Stimulated activated CD8-positive, alpha-beta memory T cell treated with anti-CD3 and anti-CD28 coated beads, Interleukin-15, amount 100 ng/mL, for 4 hours (primary cell): ENCODE data around the gene KCNMA1.

Experiments used
- DNase-seq, 2 donors: peaks; one replicate each; pipeline ENCODE4 v3.0.0-alpha.2; 2020; ENCODE audit warnings: low read depth in 2 of 2

KCNMA1 gene

DNA sequence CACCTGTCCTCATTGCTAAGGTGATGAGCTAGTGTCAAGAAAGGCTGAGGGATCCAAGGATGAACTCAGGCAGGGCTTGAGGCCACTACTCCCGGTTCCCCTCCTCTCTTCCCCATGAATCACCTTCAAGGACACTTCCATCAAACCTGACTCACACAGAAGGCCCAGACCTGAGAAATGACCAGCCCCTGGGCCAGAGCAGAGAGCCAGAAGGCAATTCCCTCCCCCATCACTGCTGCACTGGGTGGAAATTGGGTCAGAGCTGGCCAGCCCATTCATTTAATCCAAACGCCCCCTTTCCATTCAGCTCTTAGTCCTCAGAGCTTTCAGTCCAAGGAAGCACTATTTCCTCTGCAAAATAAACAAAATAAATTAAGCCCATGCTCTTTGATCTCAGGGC, 182.0 kb downstream of the KCNMA1 start:
- no peak for DNase-seq

DNA sequence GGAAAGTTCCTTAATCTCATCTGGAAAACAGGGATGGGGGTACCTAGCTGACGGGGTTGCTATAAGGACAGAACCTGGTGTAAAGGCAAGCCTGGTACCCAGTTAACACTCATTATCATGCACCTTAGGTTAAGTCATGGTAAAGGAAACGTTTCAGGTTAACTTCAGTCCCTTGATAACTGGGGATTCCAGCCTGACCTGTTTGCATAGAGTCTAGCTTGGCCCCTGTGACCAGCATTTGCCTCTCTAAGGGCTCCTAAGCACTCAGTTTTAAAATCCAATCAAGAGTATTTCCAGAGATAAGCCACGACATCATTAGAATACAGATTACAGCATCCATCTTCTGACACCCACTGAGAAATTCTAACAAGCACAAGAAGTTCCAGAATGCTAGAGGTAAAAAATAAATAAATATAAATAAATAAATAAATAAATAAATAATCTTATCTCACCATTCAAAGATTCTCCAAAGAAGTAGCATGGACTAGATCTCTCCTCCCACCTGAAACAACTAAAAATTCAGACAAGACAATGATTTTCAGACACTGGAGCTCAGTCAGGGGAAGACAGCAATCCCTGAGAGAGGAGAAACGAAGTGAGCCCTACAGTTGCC, 184.6 kb downstream of the KCNMA1 start:
- DNase-seq, result no peak

DNA sequence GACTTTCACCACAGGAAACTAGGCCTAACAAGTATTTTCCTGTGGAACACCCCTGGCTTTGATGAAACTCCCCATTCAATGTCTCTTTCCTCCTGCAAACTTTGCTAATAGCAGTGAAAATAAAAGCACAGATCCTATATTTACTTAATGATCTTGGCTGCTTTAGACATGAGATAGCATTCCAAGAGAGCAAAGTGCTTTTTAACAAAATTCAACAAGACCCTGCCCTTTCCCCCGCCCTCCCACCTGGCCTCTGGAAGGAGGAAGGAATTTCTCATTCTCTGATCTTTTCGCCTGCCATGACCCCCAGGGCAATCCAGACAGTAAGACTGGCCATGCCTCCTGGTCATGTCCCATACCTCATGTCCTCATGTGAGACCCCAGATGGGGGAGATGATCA, 185.7 kb downstream of the KCNMA1 start:
- DNase-seq, result no peak

DNA sequence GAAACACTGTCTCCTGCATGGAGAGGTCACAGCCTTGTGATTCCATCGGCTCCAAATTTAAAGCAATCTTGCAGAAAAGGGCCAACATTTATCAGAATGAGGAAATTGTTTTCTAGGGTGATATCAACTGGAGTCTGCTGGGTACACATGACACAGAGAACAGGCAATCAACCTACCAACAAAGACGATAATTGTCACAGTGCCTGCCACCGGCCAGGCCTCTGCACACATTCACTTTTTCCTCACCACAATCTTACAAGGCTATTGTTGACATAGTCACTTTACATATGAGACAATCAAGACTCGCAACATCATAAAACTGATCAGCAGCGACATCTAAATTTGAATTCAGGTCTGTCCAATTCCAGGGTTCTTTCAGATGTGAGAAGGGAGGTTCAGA, 189.4 kb downstream of the KCNMA1 start:
- no peak for DNase-seq

- no peak for DNase-seq
These were observed 190.9 kb downstream of the KCNMA1 start for GRCh38 chr10:77446700-77447099.

GRCh38 chr10:77445547-77445946, 192.1 kb downstream of the KCNMA1 start:
- DNase-seq, result no peak

GRCh38 chr10:77444041-77444440, 193.6 kb downstream of the KCNMA1 start:
- DNase-seq, result no peak

DNA sequence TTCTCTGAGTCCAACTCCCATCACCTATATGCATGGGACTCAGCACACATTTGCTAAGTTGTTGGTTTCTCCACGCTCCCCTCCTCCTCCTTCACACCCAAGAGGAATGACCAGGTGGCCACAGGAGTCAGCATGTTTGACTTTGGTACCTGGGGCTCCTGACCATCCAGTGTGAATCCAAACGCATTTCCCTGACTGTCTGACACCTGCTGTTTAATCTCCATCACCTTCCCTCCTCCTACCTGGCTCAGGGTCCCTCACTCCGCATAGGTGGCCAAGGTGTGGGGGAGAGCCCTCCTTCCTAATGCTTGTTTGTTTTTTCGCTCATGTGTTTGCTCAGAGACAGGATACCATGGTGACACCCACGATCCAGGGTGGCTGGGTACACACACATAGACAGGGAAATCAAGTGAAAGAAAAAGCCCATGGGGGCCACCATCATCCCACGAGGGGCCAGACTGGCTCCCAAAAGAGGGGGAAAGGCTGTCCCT, 194.9 kb downstream of the KCNMA1 start:
- no peak for DNase-seq

- no peak for DNase-seq
These were observed 196.0 kb downstream of the KCNMA1 start for GRCh38 chr10:77441353-77442166.

- DNase-seq, result no peak
These were observed 201.2 kb downstream of the KCNMA1 start for GRCh38 chr10:77436257-77436975.

- DNase-seq, result no peak
These were observed 204.1 kb downstream of the KCNMA1 start for GRCh38 chr10:77433546-77433945.

DNA sequence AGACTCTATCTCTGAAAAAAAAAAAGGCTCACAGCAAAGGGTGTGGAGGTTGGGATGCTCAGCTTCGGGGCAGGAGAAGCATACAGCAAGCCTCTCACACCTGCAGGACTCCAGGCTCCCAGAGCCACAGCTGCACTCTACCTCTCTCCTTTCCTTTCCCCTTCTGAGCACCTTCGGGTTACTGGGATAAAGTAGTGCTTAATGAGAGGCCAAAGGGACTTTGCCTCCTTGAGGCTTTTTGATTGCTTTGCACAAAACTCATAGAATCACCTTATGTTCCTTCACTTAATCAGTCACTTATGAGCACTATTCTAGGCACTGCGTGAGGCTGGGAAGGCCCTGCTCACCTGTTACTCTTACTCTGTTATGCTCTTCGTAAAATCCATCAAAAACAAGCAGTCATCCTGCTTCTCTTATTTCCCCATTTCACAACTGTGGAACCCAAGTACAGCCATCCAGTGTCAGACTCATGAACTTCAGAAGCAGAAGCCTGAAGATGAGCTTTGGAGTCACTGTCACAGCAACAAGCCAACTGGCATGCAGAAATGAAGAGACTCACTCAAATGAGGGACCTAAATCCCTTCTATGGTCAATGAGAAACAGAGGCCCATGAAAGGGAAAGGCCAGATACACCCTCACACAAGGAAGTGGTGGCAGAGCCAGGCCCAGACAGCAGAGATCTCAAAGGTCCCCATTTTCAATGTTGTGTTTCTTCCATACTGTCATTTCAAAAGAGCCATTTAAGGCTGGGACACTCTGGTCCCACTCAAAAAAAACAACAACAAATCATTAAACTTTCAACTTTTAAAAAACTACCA, 205.4 kb downstream of the KCNMA1 start:
- DNase-seq, result no peak

DNA sequence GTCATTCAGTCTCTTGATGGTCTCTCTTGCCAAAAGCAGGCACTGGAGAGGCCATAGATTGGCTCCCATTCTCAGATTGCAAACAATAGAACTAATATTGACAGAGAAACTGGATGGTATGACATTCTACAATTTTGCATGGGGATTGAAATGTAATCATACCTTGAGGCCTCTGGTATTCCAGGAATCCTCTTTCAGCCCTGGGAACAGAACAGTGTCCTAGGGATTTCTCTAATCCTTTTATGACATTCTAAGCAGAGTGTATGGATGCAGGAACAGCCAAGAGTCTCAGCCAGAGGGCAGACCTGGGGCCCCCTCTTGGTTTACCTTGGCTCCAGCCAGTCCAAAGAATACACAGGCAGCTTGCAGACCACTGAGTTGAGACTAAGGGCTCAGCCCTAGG, 206.4 kb downstream of the KCNMA1 start:
- no peak for DNase-seq

- DNase-seq, result no peak
These were observed 207.1 kb downstream of the KCNMA1 start for GRCh38 chr10:77430530-77430929.

- DNase-seq, result no peak
These were observed 208.8 kb downstream of the KCNMA1 start for GRCh38 chr10:77428691-77429395.

- DNase-seq, result no peak
These were observed 213.4 kb downstream of the KCNMA1 start for GRCh38 chr10:77424257-77424656.

- DNase-seq, result no peak
These were observed 214.9 kb downstream of the KCNMA1 start for GRCh38 chr10:77422491-77423338.

- no peak for DNase-seq
These were observed 216.0 kb downstream of the KCNMA1 start for GRCh38 chr10:77421591-77421990.

GRCh38 chr10:77420947-77421523, 216.6 kb downstream of the KCNMA1 start:
- DNase-seq, result no peak

DNA sequence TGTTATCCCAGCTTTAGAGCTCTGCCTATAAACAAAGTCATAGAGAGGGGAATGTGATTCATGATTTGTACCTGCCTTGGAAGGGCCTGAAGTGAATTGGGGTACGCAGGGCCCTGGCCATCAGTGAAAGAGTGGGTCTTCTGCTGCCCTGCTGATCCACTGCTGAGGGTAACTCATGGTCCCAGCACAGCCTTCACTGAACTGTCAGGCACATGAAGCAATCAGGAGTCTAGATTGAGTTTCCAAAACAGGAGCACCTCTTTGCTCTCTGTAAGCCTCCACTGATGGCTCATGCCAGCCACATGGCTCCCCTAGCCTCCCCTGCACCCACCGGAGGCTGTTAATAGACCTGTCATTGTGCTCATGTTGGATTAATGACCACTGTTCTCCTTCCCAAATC, 217.6 kb downstream of the KCNMA1 start:
- no peak for DNase-seq
